IPS-18a (cell line): ENCODE results near the gene OR5AC2.

Source experiments
- H3K27ac ChIP-seq: one replicate; pipeline ENCODE4 v1.5.1; 2013; ENCODE audit warnings: low read length
- H3K27me3 ChIP-seq: one replicate; pipeline ENCODE4 v1.6.1; 2013; ENCODE audit warnings: mild to moderate bottlenecking, low read length; ENCODE audit not compliant: control insufficient read depth, insufficient read depth
- H3K36me3 ChIP-seq: one replicate; pipeline ENCODE4 v1.6.1; 2013; ENCODE audit warnings: low read depth, low read length; ENCODE audit not compliant: control insufficient read depth
- H3K4me1 ChIP-seq: one replicate; pipeline ENCODE4 v1.6.1; 2013; ENCODE audit warnings: low read depth, low read length; ENCODE audit not compliant: control insufficient read depth
- H3K4me3 ChIP-seq: one replicate; pipeline ENCODE4 v1.5.1; 2013; ENCODE audit warnings: low read length
- H3K9ac ChIP-seq: one replicate; pipeline ENCODE4 v1.6.1; 2013; ENCODE audit warnings: mild to moderate bottlenecking, low read length, moderate library complexity
- H3K9me3 ChIP-seq: one replicate; pipeline ENCODE4 v1.6.1; 2013; ENCODE audit warnings: low read depth, low read length; ENCODE audit not compliant: control insufficient read depth

The OR5AC2 gene

DNA sequence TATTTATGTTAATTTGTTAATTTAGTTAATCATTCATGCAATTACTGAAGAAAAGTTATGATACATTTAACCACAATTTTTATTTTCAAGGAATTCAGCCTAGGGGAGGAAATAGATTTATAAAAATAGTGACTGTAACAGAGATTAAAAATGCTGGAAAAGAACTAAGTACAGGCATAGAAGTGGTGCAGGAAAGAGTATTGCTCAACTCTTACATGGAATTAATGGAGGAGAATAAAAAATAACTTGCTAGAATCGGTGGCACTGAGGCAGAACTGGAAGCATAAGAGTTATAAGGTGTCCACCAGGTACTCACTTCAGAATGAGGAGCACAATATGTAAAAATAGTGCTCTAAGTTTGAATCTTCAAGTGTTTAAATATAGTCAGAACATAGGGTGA lies 13.5 kb upstream of the OR5AC2 start:
- H3K4me1 ChIP-seq: no peaks in the 10 kb centered on the region
- H3K9me3 ChIP-seq: no peaks in the 10 kb centered on the region
- no peak overlapping the region for H3K9ac ChIP-seq
- H3K27me3 ChIP-seq: no peaks in the 10 kb centered on the region
- no peak overlapping the region for H3K4me3 ChIP-seq
- H3K36me3 ChIP-seq: no peaks in the 10 kb centered on the region
- no peak overlapping the region for H3K27ac ChIP-seq

DNA sequence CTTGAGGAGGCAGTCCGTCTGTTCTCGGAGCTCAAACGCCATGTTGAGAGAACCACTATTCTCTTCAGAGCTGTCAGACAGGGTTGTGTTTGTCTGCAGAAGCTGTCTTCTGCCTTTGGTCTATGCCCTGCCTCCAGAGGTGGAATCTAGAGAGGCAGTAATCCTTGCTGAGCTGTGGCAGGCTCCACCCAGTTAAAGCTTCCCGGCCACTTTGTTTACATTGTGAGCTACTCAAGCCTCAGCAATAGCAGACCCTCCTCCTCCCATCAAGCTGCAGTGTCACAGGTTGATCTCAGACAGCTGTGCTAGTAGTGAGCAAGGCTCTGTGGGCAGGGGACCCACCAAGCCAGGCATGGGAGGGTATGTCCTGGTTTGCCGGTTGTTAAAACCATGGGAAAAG lies 8.9 kb downstream of the OR5AC2 start:
- Histone ChIP-seq H3K4me3 (no peak overlapping the region), H3K36me3 (no peaks in the 10 kb centered on the region), H3K27me3 (no peaks in the 10 kb centered on the region), H3K27ac (no peak overlapping the region), H3K9me3 (no peaks in the 10 kb centered on the region), H3K4me1 (no peaks in the 10 kb centered on the region), H3K9ac (no peak overlapping the region)

GRCh38 chr3:98099848-98100247 lies 12.9 kb downstream of the OR5AC2 start:
- Histone ChIP-seq H3K27ac (no peak overlapping the region), H3K9me3 (no peaks in the 10 kb centered on the region), H3K4me1 (no peaks in the 10 kb centered on the region), H3K4me3 (no peak overlapping the region), H3K36me3 (no peaks in the 10 kb centered on the region), H3K9ac (no peak overlapping the region), H3K27me3 (no peaks in the 10 kb centered on the region)

DNA sequence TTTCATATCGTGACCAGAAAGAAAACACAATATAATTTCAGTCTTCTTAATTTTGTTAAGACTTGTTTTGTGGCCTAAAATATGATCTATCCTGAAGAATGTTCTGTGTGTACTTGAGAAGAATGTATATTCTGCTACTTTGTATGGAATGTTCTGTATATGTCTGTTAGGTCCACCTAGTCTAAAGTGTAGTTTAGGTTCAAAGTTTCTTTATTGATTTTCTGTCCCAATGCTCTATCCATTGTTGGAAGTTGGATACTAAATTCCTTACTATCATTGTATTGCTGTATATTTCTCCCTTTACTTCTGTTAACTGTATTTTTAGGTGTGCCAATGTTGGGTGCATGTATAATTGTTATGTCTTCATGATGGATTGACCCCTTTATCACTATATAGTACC lies 21.2 kb downstream of the OR5AC2 start:
- Histone ChIP-seq H3K4me3 (no peak overlapping the region), H3K4me1 (no peaks in the 10 kb centered on the region), H3K27me3 (no peaks in the 10 kb centered on the region), H3K9ac (no peak overlapping the region), H3K9me3 (peaks cover 7% of the 10 kb centered on the region), H3K36me3 (no peaks in the 10 kb centered on the region), H3K27ac (no peak overlapping the region)

DNA sequence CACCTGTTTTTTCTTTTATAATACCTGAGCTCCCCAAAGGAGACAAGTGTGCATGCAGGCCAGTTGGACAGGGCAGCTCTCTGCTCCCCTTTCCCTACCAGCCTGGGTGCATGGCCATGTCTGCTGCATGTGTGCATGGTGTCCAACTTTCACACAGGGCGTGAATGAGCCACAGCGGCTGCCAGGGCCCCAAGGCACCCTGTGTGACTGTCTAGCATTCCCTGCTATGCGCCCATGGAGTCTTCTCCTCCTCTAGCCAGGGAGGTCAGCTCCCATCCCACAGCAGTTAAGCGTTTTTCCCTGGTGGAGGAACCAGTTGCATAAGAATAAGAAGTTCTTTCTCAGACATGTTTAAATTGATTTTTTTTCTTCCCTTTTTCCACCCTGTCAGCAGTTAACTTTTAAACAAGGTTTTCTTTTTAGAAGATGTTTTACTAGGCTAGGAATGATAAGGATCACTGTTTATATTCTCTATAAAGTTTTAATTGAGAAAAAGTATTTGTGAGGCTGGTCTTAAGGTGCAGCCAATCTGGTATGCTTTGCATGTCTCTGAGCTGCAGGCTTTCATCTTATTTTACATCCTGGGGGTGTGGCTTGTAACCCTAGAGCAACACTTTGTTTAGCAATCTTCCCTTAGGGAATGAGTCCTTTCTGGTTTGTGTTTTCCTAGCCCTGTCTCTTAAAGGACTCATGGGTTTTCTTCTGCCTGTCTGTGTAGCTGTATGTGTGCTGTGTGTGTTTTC lies 23.0 kb downstream of the OR5AC2 start:
- no peaks in the 10 kb centered on the region for H3K36me3 ChIP-seq
- H3K9ac ChIP-seq: no peak overlapping the region
- H3K4me3 ChIP-seq: no peak overlapping the region
- no peak overlapping the region for H3K27ac ChIP-seq
- H3K27me3 ChIP-seq: no peaks in the 10 kb centered on the region
- peaks cover 7% of the 10 kb centered on the region for H3K9me3 ChIP-seq
- H3K4me1 ChIP-seq: no peaks in the 10 kb centered on the region

DNA sequence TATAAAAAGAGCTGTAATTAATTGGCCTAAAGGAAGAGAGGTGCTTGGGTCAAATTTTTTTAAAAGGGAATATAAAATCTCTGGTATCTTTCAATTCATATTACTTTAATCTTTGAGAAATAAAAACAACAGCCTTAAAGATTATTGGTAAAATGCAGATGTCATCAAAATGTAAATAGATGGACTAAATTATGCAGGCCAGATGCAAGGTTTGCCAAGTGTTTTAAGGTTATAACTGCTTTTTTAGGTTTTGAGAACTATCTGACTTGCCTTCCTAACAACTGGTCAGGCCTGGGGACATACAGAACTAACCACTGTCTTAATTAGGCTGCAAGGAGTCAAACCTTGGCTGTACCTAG lies 23.6 kb downstream of the OR5AC2 start:
- no peaks in the 10 kb centered on the region for H3K4me1 ChIP-seq
- no peak overlapping the region for H3K27ac ChIP-seq
- no peaks in the 10 kb centered on the region for H3K27me3 ChIP-seq
- no peaks in the 10 kb centered on the region for H3K36me3 ChIP-seq
- H3K9ac ChIP-seq: no peak overlapping the region
- peaks cover 7% of the 10 kb centered on the region for H3K9me3 ChIP-seq
- no peak overlapping the region for H3K4me3 ChIP-seq

- H3K4me3 ChIP-seq: no peak overlapping the region
- no peak overlapping the region for H3K9ac ChIP-seq
- H3K9me3 ChIP-seq: peaks cover 7% of the 10 kb centered on the region
- no peaks in the 10 kb centered on the region for H3K36me3 ChIP-seq
- H3K4me1 ChIP-seq: no peaks in the 10 kb centered on the region
- H3K27ac ChIP-seq: no peak overlapping the region
- H3K27me3 ChIP-seq: no peaks in the 10 kb centered on the region
Observed at GRCh38 chr3:98114264-98114663, 27.3 kb downstream of the OR5AC2 start.

DNA sequence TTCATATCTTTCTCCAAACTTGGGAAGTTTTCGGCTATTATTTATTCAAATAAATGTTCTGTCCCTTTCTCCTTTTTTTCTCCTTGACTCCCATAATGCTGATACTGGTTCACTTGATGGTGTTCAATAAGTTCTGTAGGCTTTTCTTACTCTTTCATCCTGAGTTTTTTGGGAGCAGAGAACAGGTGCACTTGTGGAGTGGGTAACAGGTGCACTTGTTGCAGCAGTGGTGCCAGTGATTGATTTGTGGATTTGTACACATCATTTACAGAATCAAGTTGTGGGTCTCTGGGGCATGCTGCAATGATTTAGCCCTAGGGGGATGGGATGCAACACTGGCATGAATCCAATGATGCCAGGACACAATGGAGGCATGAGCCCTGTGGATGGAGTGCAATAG lies 28.7 kb downstream of the OR5AC2 start:
- Histone ChIP-seq H3K4me3 (no peak overlapping the region), H3K27me3 (no peaks in the 10 kb centered on the region), H3K36me3 (no peaks in the 10 kb centered on the region)

DNA sequence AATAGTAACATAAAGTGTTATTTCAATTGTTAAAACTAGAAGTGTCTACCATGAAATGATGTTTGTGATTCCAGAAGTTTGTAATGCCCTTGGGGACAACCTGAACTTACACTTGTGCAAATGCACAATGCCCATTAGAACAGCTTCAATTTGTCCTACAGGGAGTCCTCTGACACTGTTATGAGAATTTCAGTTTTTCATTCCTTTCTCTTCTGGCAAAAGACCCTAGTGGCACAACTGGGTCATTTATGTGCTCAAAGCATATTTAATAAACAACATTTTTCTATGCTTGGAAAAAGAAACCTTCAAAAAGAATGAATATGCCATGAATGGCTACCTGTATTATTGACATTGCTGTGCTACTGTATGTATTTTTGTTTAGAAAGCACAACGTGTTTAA lies 43.4 kb downstream of the OR5AC2 start, which contains the start of gene OR5H1:
Gene OR5H1 (plus strand): TSS at position 301 of the 400 bp plus-strand sequence. CDS start 1,977 bp downstream, outside the sequence.
- no peak within 1 kb of the TSS for H3K27ac ChIP-seq
- H3K9ac ChIP-seq: no peak within 1 kb of the TSS
- no peaks in the 10 kb centered on the region for H3K36me3 ChIP-seq
- H3K9me3 ChIP-seq: no peaks in the 10 kb centered on the region
- H3K27me3 ChIP-seq: no peaks in the 10 kb centered on the region
- H3K4me1 ChIP-seq: no peaks in the 10 kb centered on the region
- H3K4me3 ChIP-seq: no peak within 1 kb of the TSS

More for the DNA sequence above, 28.7 kb downstream of the OR5AC2 start:
- no peak overlapping the region for H3K27ac ChIP-seq
- no peak overlapping the region for H3K9ac ChIP-seq
- peaks cover 6% of the 10 kb centered on the region for H3K9me3 ChIP-seq
- H3K4me1 ChIP-seq: no peaks in the 10 kb centered on the region

- Histone ChIP-seq H3K9me3 (no peaks in the 10 kb centered on the region), H3K4me3 (no peak overlapping the region), H3K27me3 (no peaks in the 10 kb centered on the region), H3K36me3 (no peaks in the 10 kb centered on the region), H3K27ac (no peak overlapping the region), H3K9ac (no peak overlapping the region), H3K4me1 (peaks cover 9% of the 10 kb centered on the region)
Observed at GRCh38 chr3:98136631-98137030, 49.7 kb downstream of the OR5AC2 start.
